ENCODE data around the gene PSD4. TPM values are rescaled to one million over a fixed set of nuclear protein-coding genes. Genes with fewer than 3 reads are reported as not detected.

Gene PSD4
- total and polyA plus RNA-seq, 2 of the 8 experiments (the other 6 are each of a cell fraction or from before 2014, with no cell fraction given), result 0.53 to 1.2 TPM

- Histone ChIP-seq H2BK12ac (ENCODE audit: low read depth, low read length) (no peak overlapping the region), H3K9ac (replicated peaks in 1 of 4; ENCODE audit: extremely low read depth in 1 of 4, low read depth in 3 of 4, low read length in 3 of 4) (no peak overlapping the region), H2AFZ (ENCODE audit: low read length) (no peak overlapping the region), H3K23me2 (ENCODE audit: low read depth, low read length) (no peaks in the 10 kb centered on the region), H3K4me2 (ENCODE audit: insufficient read depth in 1 of 2, low read depth in 2 of 2, low read length in 2 of 2) (no peak overlapping the region), H3K4me3 (ENCODE audit: extremely low read depth in 1 of 4, insufficient read depth in 2 of 4, low read depth in 3 of 4, low read length in 4 of 4) (no peak overlapping the region), H2BK15ac (ENCODE audit: low read length) (no peak overlapping the region), H2BK20ac (ENCODE audit: low read length) (no peak overlapping the region), H3K36me3 (ENCODE audit: control insufficient read depth in 2 of 4, insufficient read depth in 4 of 4, low read length in 3 of 4) (no peaks in the 10 kb centered on the region), H4K20me1 (replicated peaks in 1 of 2; ENCODE audit: control insufficient read depth in 1 of 2, insufficient read depth in 2 of 2, low read length in 2 of 2) (no peaks in the 10 kb centered on the region), H2BK5ac (ENCODE audit: low read depth, low read length) (no peak overlapping the region), H4K5ac (ENCODE audit: insufficient read length, low read depth, low read length) (no peak overlapping the region), H3K9me3 (ENCODE audit: insufficient read depth in 2 of 2, low read depth in 1 of 2, low read length in 1 of 2) (no peaks in the 10 kb centered on the region), H3K79me1 (ENCODE audit: low read depth, low read length) (no peaks in the 10 kb centered on the region), H3K14ac (ENCODE audit: insufficient read length) (no peak overlapping the region), H2AK5ac (ENCODE audit: low read depth, low read length) (no peak overlapping the region), H3K18ac (ENCODE audit: extremely low read depth, low read length) (no peak overlapping the region), H3K27me3 (replicated peaks in 1 of 4; ENCODE audit: control insufficient read depth in 3 of 4, extremely low read depth in 1 of 4, insufficient read depth in 3 of 4, low read length in 3 of 4) (peaks cover 0 to 3% (median 0%) of the 10 kb centered on the region in 4 experiments; a peak in 1 of 7 replicates), H3K4me1 (replicated peaks in 1 of 4; ENCODE audit: control insufficient read depth in 3 of 4, insufficient read depth in 4 of 4, low read length in 3 of 4) (peaks cover 0 to 6% (median 5%) of the 10 kb centered on the region in 4 experiments; a peak in 4 of 7 replicates), H4K91ac (replicated peaks; ENCODE audit: insufficient read length, low read length) (no peak overlapping the region), H3K27ac (ENCODE audit: low read depth, low read length) (no peak overlapping the region), H3K56ac (replicated peaks; ENCODE audit: insufficient read length, low read depth, low read length) (no peak overlapping the region), H3K79me2 (ENCODE audit: control insufficient read depth in 1 of 2, insufficient read depth in 2 of 2, low read length in 2 of 2) (no peaks in the 10 kb centered on the region), H4K8ac (ENCODE audit: extremely low read depth, insufficient read depth, low read length) (no peak overlapping the region), H3K23ac (ENCODE audit: insufficient read length) (no peak overlapping the region), H3K4ac (replicated peaks; ENCODE audit: insufficient read length, low read depth, low read length) (no peak overlapping the region), H2BK120ac (replicated peaks; ENCODE audit: low read depth, low read length) (no peak overlapping the region)
- POLR2A ChIA-PET (ENCODE audit: partially characterized antibody), result interaction anchor here (1.1 kb wide), 1 partner anchor 29 kb away, joined by 3 read pairs; no protein-coding TSS in a partner anchor
- 78% methylated on average over 6 of the region's 6 CpGs; no CpG with 5 or more reads in 1 of the 2 experiments for WGBS, 2 experiments (ENCODE audit: extremely low coverage in 1 of 2, insufficient coverage in 1 of 2, insufficient read length in 1 of 2, insufficient replicate concordance in 2 of 2, low coverage in 1 of 2, low lambda C conversion rate in 2 of 2, missing lambda C conversion rate in 1 of 2)
- CTCF ChIA-PET (ENCODE audit: partially characterized antibody), result interaction anchor here (0.9 to 3.5 kb wide), 7 partner anchors 13 to 225 kb away, joined by 3 to 20 read pairs (median 4); no protein-coding TSS in a partner anchor
- DNase-seq (ENCODE audit: low read depth in 1 of 2, low spot score in 2 of 2) (no peak), FAIRE-seq (no peak)
- TF ChIP-seq E2F6 (IDR thresholded peaks at IDR 0.05) (no peak), RAD21 (IDR thresholded peaks at IDR 0.05 in 1 of 2, conservative IDR thresholded peaks at IDR 0.05 in 1 of 2; ENCODE audit: low read depth in 2 of 2, low read length in 2 of 2) (no peak), CHD1 (IDR thresholded peaks at IDR 0.05; ENCODE audit: low read depth, low read length) (no peak), NANOG (IDR thresholded peaks at IDR 0.05; ENCODE audit: insufficient read depth, low read depth, low read length, poor library complexity, severe bottlenecking) (no peak), TEAD4 (IDR thresholded peaks at IDR 0.05; ENCODE audit: low read depth, low read length) (no peak)
Observed at GRCh38 chr2:113216891-113217454, 43.2 kb downstream of the PSD4 start.
